ENCODE measurements around the gene CEP295NL. TPM values are rescaled to one million over a fixed set of nuclear protein-coding genes. Genes with fewer than 3 reads are reported as not detected.

Gene CEP295NL
- polyA plus RNA-seq, 2 of the 4 experiments (the other 2 are of a cell fraction), result 0.10 to 0.13 TPM

DNA sequence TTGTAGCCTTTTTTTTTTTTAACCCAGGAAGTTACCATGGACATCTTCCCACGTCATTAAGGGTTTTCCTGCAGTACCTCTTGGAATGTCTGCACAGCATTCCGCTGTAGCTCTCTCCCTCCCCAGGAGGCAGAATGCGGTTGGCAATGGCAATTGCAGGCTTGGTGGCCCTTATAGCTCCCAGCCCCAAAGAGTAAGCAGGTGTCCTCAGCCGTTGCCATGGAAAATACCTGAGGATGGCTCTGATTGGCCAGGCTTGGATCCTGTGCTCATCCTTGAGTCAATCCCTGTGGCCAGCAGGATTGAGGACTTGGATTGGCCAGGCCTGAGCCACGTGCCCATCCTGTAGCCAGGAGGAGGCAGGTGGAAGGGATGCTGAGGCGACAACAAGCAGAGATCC lies 37.7 kb upstream of the CEP295NL start (continued):
- TF ChIP-seq, protein P1, sequence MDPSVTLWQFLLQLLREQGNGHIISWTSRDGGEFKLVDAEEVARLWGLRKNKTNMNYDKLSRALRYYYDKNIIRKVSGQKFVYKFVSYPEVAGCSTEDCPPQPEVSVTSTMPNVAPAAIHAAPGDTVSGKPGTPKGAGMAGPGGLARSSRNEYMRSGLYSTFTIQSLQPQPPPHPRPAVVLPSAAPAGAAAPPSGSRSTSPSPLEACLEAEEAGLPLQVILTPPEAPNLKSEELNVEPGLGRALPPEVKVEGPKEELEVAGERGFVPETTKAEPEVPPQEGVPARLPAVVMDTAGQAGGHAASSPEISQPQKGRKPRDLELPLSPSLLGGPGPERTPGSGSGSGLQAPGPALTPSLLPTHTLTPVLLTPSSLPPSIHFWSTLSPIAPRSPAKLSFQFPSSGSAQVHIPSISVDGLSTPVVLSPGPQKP (IDR thresholded peaks at IDR 0.05; ENCODE audit: low read depth, low read length), result no peak

DNA sequence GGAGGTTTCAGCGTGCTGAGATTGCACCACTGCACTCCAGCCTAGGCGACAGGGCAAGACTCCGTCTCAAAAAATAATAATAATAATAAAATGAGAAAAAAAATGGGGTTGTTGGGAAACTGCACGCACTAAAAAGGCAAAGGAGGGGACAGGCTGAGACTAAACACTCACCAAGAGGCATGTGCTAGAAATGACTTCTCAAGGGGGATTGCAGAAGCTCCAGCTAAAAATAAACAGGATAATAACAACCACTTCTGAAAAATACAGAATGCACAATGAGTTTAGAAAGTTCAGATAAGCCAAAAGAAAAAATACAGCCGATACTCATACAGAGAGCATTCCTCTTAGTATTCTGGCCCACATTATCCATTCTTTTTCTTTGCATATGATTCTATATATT lies 37.3 kb upstream of the CEP295NL start:
- FAIRE-seq, result no peak
- H3K4me1 ChIP-seq, result peaks cover 20% of the 10 kb centered on the region
- no peaks in the 10 kb centered on the region for H3K9me3 ChIP-seq
- H3K4me3 ChIP-seq, result no peak overlapping the region
- ChIA-PET CTCF (interaction anchor here (0.6 to 13.7 kb wide), 6 partner anchors 13 to 77 kb away, joined by 3 to 169 read pairs (median 3); no protein-coding TSS in a partner anchor), POLR2A (no interaction called here)
- no peak for DNase-seq (ENCODE audit: low read depth in 1 of 2, low spot score in 1 of 2)
- H3K4me2 ChIP-seq, result no peak overlapping the region
- H3K27ac ChIP-seq, result no peak overlapping the region; a peak in 1 of 6 replicates
- no peak for TF ChIP-seq CHD4 (IDR thresholded peaks at IDR 0.05; ENCODE audit: borderline replicate concordance)
- no peak for TF ChIP-seq POLR2A (IDR thresholded peaks at IDR 0.05; ENCODE audit: low read length)
- WGBS (ENCODE audit: missing lambda C conversion rate), result 90% methylated on average over 5 of the region's 5 CpGs
- ATAC-seq, result no peak

DNA sequence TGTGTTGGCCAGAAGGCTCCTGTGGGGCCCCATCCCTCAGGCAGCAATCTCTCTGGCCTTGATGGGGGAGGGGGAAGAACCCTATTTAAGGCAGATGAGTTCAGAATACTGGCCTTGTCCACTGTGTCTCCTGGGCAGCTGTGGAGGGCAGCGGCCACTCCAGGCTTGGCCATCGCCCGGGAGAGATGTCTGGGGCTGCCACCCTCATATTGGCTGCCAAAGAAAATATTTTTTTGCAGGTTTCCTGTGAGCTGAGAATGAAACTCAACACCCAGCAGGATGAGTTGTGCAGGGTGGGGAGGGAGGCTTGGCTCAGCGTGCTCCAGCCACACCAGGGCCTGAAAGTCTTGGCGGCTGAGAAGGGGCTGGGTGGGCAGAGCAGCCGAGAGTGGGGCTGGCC lies 36.6 kb upstream of the CEP295NL start:
- ChIA-PET POLR2A (no interaction called here), CTCF (interaction anchor here (1.1 to 13.7 kb wide), 3 partner anchors 26 to 76 kb away, joined by 3 to 169 read pairs (median 3); no protein-coding TSS in a partner anchor)
- 87% methylated on average over 6 of the region's 6 CpGs for WGBS (ENCODE audit: missing lambda C conversion rate)
- ATAC-seq, result no peak
- no peak for DNase-seq (ENCODE audit: low read depth in 1 of 2, low spot score in 1 of 2)
- Histone ChIP-seq H3K4me2 (no peak overlapping the region), H3K9me3 (no peaks in the 10 kb centered on the region), H3K4me3 (no peak overlapping the region), H3K27ac (peak overlapping the region in 1 of 2 experiments; percentile 54; a peak in 2 of 6 replicates), H3K4me1 (peaks cover 26% of the 10 kb centered on the region)
- FAIRE-seq, result no peak
- TF ChIP-seq POLR2AphosphoS2 (conservative IDR thresholded peaks at IDR 0.05; ENCODE audit: low read length) (no peak), EP300 (IDR thresholded peaks at IDR 0.05) (no peak), NR3C1 (IDR thresholded peaks at IDR 0.05) (no peak), CEBPB (IDR thresholded peaks at IDR 0.05) (no peak), CBX8 (IDR thresholded peaks at IDR 0.05) (no peak), EHMT2 (IDR thresholded peaks at IDR 0.05; ENCODE audit: low read depth) (no peak), POLR2A (IDR thresholded peaks at IDR 0.05; ENCODE audit: low read length) (no peak), FOSL2 (IDR thresholded peaks at IDR 0.05) (no peak), FOSL2 (CRISPR knock-in tag; IDR thresholded peaks at IDR 0.05) (no peak), ZNF302 (CRISPR knock-in tag; IDR thresholded peaks at IDR 0.05) (no peak), MAZ (IDR thresholded peaks at IDR 0.05; ENCODE audit: borderline replicate concordance, low read depth, low read length) (no peak), RNF2 (IDR thresholded peaks at IDR 0.05; ENCODE audit: borderline replicate concordance, low read depth) (no peak), TFCP2L1 (CRISPR knock-in tag; IDR thresholded peaks at IDR 0.05) (no peak), RFX5 (IDR thresholded peaks at IDR 0.05) (no peak), SMC3 (IDR thresholded peaks at IDR 0.05) (no peak), NPAS2 (CRISPR knock-in tag; IDR thresholded peaks at IDR 0.05; ENCODE audit: borderline replicate concordance) (no peak), MYC (IDR thresholded peaks at IDR 0.05; ENCODE audit: borderline replicate concordance, low read length) (no peak), CHD4 (IDR thresholded peaks at IDR 0.05; ENCODE audit: borderline replicate concordance) (no peak), FOXS1 (CRISPR knock-in tag; IDR thresholded peaks at IDR 0.05) (no peak)
- TF ChIP-seq, protein P2, sequence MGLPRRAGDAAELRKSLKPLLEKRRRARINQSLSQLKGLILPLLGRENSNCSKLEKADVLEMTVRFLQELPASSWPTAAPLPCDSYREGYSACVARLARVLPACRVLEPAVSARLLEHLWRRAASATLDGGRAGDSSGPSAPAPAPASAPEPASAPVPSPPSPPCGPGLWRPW (IDR thresholded peaks at IDR 0.05), result no peak
- TF ChIP-seq, protein P3, sequence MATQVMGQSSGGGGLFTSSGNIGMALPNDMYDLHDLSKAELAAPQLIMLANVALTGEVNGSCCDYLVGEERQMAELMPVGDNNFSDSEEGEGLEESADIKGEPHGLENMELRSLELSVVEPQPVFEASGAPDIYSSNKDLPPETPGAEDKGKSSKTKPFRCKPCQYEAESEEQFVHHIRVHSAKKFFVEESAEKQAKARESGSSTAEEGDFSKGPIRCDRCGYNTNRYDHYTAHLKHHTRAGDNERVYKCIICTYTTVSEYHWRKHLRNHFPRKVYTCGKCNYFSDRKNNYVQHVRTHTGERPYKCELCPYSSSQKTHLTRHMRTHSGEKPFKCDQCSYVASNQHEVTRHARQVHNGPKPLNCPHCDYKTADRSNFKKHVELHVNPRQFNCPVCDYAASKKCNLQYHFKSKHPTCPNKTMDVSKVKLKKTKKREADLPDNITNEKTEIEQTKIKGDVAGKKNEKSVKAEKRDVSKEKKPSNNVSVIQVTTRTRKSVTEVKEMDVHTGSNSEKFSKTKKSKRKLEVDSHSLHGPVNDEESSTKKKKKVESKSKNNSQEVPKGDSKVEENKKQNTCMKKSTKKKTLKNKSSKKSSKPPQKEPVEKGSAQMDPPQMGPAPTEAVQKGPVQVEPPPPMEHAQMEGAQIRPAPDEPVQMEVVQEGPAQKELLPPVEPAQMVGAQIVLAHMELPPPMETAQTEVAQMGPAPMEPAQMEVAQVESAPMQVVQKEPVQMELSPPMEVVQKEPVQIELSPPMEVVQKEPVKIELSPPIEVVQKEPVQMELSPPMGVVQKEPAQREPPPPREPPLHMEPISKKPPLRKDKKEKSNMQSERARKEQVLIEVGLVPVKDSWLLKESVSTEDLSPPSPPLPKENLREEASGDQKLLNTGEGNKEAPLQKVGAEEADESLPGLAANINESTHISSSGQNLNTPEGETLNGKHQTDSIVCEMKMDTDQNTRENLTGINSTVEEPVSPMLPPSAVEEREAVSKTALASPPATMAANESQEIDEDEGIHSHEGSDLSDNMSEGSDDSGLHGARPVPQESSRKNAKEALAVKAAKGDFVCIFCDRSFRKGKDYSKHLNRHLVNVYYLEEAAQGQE (IDR thresholded peaks at IDR 0.05), result no peak

All from A549 (cell line).